Esophagus muscularis mucosa (tissue), 4 donors: ENCODE results near the gene TBC1D9. TPM values are rescaled to one million over a fixed set of nuclear protein-coding genes. Genes with fewer than 3 reads are reported as not detected.
A peak's percentile ranks its signal among the peaks of the same experiment; 100 is the strongest.

Experiments
- DNase-seq: peaks from one replicate; pipeline ENCODE4 v3.0.0-alpha.2; 2017; ENCODE audit errors: extremely low spot score
- H3K27ac ChIP-seq, 4 donors: fragments of 200-600 bp; sonication (generic); replicated peaks in 1 of 4; 1 replicate in 3 of 4; 2 replicates in 1 of 4; pipeline ENCODE4 v1.5.1; 2016 to 2019; ENCODE audit warnings: mild to moderate bottlenecking in 1 of 4
- H3K27me3 ChIP-seq, 4 donors: fragments of 200-600 bp; sonication (generic); one replicate each; pipeline versions ENCODE4 v1.5.1 to v1.6.0; 2016 to 2019
- H3K36me3 ChIP-seq, 4 donors: fragments of 200-600 bp; sonication (generic); one replicate each; pipeline ENCODE4 v1.5.1; 2016 to 2019
- H3K4me1 ChIP-seq, 4 donors: fragments of 200-600 bp; sonication (generic); one replicate each; pipeline ENCODE4 v1.5.1; 2016 to 2019
- H3K4me3 ChIP-seq, 4 donors: fragments of 200-600 bp; sonication (generic); 1 replicate in 2 of 4; 2 replicates in 2 of 4; pipeline ENCODE4 v1.5.1; 2016 to 2019; ENCODE audit warnings: mild to moderate bottlenecking in 4 of 4, moderate library complexity in 1 of 4
- H3K9me3 ChIP-seq, 4 donors: fragments of 200-600 bp; sonication (generic); 1 replicate in 3 of 4; 2 replicates in 1 of 4; pipeline ENCODE4 v1.5.1; 2016 to 2019
- CTCF ChIP-seq, 3 experiments: fragments of 200-600 bp in 2 of 3; fragments of 450-650 bp in 1 of 3; sonication (generic) in 2 of 3; IDR thresholded peaks; one replicate each; pipeline ENCODE4 v1.5.1; 2017 to 2019; ENCODE audit warnings: antibody characterized with exemption in 3 of 3, mild to moderate bottlenecking in 2 of 3, moderate library complexity in 1 of 3
- EP300 ChIP-seq: sonication (generic); formaldehyde crosslinking; IDR thresholded peaks from one replicate; pipeline ENCODE4 v1.6.1; 2017; ENCODE audit warnings: antibody characterized with exemption
- POLR2A ChIP-seq: fragments of 450-650 bp; IDR thresholded peaks from one replicate; pipeline ENCODE4 v1.6.1; 2017; ENCODE audit warnings: antibody characterized with exemption, moderate library complexity, mild to moderate bottlenecking, low read depth
- POLR2AphosphoS5 ChIP-seq, 2 donors: sonication (generic); formaldehyde crosslinking; IDR thresholded peaks; one replicate each; pipeline ENCODE4 v1.6.1; 2017; ENCODE audit warnings: antibody characterized with exemption in 2 of 2
- WGBS: methylation state at CpG from one replicate; pipeline ENCODE4 v1.1.5; 2018; 5-methylcytosine and 5-hydroxymethylcytosine counted together
- intact Hi-C: fragments of 100-400 bp; cut with DNase I; formaldehyde crosslinking; loops from one replicate; pipeline ENCODE4 v1.15.1; 2023
- total RNA-seq, 4 donors: library from RNA; depleted of rRNA; stranded (reverse); fragments of >200 nt; gene quantifications; one replicate each; pipeline versions ENCODE4 v1.1.0 to v1.2.1, GENCODE V29; 2016

TBC1D9 gene
- total RNA-seq, 4 donors from 2014 or later: 15.4 to 23.8 (median 21.3) TPM

GRCh38 chr4:140706276-140706625 lies 49.9 kb downstream of the TBC1D9 start:
- 85% methylated on average over 2 of the region's 2 CpGs for WGBS
- intact Hi-C loops: no loop called here

GRCh38 chr4:140705625-140706275 lies 50.4 kb downstream of the TBC1D9 start:
- peaks cover 0 to 8% (median 5%) of the 10 kb centered on the region in 4 donors for H3K36me3 ChIP-seq
- no peaks in the 10 kb centered on the region for H3K27me3 ChIP-seq
- 87% methylated on average over 6 of the region's 8 CpGs for WGBS
- peak; percentile 60 for DNase-seq
- H3K27ac ChIP-seq: no peak overlapping the region
- intact Hi-C loops: no loop called here
- TF ChIP-seq EP300 (no peak), POLR2A (no peak), POLR2AphosphoS5 (IDR thresholded peaks at IDR 0.05) (no peak), CTCF (IDR thresholded peaks at IDR 0.05) (no peak)
- no peaks in the 10 kb centered on the region for H3K9me3 ChIP-seq
- H3K4me1 ChIP-seq: peaks cover 0 to 20% (median 6%) of the 10 kb centered on the region in 4 donors
- H3K4me3 ChIP-seq: no peak overlapping the region

More at GRCh38 chr4:140706276-140706625, 49.9 kb downstream of the TBC1D9 start:
- TF ChIP-seq EP300 (no peak), CTCF (IDR thresholded peaks at IDR 0.05) (no peak), POLR2A (no peak), POLR2AphosphoS5 (IDR thresholded peaks at IDR 0.05) (no peak)
- H3K4me3 ChIP-seq: no peak overlapping the region
- no peaks in the 10 kb centered on the region for H3K27me3 ChIP-seq
- H3K36me3 ChIP-seq: peaks cover 0 to 3% (median under 1%) of the 10 kb centered on the region in 4 donors
- H3K9me3 ChIP-seq: no peaks in the 10 kb centered on the region
- H3K4me1 ChIP-seq: peaks cover 0 to 25% (median 6%) of the 10 kb centered on the region in 4 donors
- no peak overlapping the region for H3K27ac ChIP-seq
- DNase-seq: no peak

GRCh38 chr4:140704964-140705363 lies 51.2 kb downstream of the TBC1D9 start:
- no peak overlapping the region for H3K4me3 ChIP-seq
- no peaks in the 10 kb centered on the region for H3K27me3 ChIP-seq
- WGBS: 96% methylated on average over 2 of the region's 2 CpGs
- TF ChIP-seq CTCF (IDR thresholded peaks at IDR 0.05) (no peak), POLR2AphosphoS5 (IDR thresholded peaks at IDR 0.05) (no peak), EP300 (no peak), POLR2A (no peak)
- intact Hi-C loops: no loop called here
- peaks cover 0 to 12% (median 8%) of the 10 kb centered on the region in 4 donors for H3K36me3 ChIP-seq
- no peak for DNase-seq
- no peaks in the 10 kb centered on the region for H3K9me3 ChIP-seq
- peaks cover 0 to 13% (median 4%) of the 10 kb centered on the region in 4 donors for H3K4me1 ChIP-seq
- H3K27ac ChIP-seq: no peak overlapping the region

GRCh38 chr4:140704392-140704960 lies 51.7 kb downstream of the TBC1D9 start:
- Histone ChIP-seq H3K27ac (no peak overlapping the region), H3K4me1 (peaks cover 0 to 13% (median 4%) of the 10 kb centered on the region in 4 donors), H3K9me3 (no peaks in the 10 kb centered on the region), H3K27me3 (no peaks in the 10 kb centered on the region), H3K4me3 (no peak overlapping the region), H3K36me3 (peaks cover 0 to 16% (median 8%) of the 10 kb centered on the region in 4 donors)
- 96% methylated on average over 4 of the region's 4 CpGs for WGBS
- peak; percentile 60 for DNase-seq
- TF ChIP-seq POLR2AphosphoS5 (IDR thresholded peaks at IDR 0.05): no peak
- no peak for TF ChIP-seq POLR2A
- no peak for TF ChIP-seq EP300
- no peak for TF ChIP-seq CTCF (IDR thresholded peaks at IDR 0.05)
- intact Hi-C loops: no loop called here
